HFF-Myc (cell line): ENCODE measurements around the gene TNRC18.

Experiments used
- DNase-seq: peaks from one replicate; pipeline ENCODE4 v3.0.0-alpha.2; 2011; ENCODE audit warnings: low read depth; ENCODE audit errors: extremely low read depth
- H3K4me3 ChIP-seq: replicated peaks from 2 replicates; pipeline ENCODE4 v1.5.1; 2011; ENCODE audit warnings: low read depth, mild to moderate bottlenecking, control low read depth, low read length
- TF ChIP-seq, protein P1 (sequence below): IDR thresholded peaks from 2 replicates; pipeline ENCODE4 v1.5.1; 2012; ENCODE audit warnings: mild to moderate bottlenecking, low read depth, low read length, control low read depth; ENCODE audit errors: missing control alignments

Gene TNRC18

DNA sequence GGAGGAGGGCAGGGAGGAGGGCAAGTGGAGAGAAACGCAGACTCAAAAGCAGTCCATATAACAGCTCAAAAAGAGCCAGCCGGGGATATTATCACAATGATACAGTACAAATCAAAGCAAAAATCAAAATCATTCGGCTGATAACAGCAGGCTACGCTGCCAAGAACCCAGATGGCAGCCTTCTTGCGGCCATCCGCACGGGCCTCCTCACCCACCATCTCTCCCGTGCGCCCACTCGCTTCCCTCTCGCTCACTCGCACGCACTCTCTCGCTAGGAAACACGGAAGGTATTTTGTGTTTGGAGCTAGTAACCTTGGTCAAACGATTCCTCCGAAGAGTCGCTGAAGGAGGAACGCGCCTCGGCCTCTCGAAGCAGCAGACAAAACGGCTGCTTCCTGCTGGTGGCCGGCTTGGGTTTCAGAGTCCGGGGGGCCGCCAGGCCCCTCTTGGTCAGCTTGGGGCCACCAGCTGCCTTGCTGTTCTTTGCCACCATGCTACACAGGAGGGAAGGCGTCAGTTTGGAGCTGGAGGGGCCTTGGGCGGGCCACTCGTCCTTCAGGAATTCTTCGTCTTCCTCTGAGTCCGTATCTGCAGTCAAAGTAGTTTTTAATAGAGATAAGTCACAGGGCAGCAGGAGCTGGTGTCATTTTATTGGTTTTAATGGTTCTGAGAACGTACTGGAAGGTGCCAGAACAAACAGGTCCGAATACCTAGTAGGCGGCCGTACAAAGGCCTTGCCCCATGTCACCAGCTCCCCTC lies 71.9 kb downstream of the TNRC18 start:
- DNase-seq: no peak

DNA sequence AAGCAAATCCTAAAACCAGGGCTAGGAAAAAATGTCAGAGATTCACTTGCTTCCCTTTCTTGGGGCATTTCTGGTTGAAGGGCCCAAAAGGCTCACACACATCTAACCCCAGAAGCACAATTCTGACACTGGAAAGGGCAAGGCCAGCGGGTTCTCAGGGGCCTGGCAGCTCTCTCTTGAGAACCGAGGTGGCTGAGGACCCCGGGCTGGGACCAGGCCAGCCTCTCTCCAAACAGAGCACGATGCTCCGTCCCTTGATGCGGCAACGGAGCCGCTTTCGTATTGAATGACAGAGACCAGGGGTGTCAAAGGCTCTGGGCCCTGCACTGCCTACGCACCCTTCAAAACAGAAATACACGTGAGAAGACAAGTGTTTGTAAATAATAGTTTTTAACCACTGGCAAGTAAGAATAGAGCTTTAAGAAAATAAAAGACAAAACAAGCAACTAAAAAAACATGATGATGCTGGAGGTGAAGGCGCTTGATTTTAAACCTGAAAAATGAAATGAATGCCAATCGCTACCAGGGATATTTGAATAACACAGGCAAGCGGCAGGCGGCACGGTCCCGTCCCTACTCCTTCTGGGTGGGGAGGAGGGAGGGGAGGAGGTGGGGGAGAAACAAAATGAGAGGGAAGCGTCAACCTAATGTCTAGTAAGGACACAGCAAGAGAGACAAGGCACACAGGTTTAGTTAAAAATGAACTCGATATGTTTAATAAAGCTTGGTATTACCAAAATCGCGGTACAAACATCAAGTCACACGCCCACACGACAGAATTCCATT lies 72.8 kb downstream of the TNRC18 start:
- no peak for DNase-seq
- H3K4me3 ChIP-seq: no peak overlapping the region
- TF ChIP-seq, protein P1, sequence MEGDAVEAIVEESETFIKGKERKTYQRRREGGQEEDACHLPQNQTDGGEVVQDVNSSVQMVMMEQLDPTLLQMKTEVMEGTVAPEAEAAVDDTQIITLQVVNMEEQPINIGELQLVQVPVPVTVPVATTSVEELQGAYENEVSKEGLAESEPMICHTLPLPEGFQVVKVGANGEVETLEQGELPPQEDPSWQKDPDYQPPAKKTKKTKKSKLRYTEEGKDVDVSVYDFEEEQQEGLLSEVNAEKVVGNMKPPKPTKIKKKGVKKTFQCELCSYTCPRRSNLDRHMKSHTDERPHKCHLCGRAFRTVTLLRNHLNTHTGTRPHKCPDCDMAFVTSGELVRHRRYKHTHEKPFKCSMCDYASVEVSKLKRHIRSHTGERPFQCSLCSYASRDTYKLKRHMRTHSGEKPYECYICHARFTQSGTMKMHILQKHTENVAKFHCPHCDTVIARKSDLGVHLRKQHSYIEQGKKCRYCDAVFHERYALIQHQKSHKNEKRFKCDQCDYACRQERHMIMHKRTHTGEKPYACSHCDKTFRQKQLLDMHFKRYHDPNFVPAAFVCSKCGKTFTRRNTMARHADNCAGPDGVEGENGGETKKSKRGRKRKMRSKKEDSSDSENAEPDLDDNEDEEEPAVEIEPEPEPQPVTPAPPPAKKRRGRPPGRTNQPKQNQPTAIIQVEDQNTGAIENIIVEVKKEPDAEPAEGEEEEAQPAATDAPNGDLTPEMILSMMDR: no peak

More for the DNA sequence above, 71.9 kb downstream of the TNRC18 start:
- TF ChIP-seq, protein P1: no peak
- H3K4me3 ChIP-seq: no peak overlapping the region

DNA sequence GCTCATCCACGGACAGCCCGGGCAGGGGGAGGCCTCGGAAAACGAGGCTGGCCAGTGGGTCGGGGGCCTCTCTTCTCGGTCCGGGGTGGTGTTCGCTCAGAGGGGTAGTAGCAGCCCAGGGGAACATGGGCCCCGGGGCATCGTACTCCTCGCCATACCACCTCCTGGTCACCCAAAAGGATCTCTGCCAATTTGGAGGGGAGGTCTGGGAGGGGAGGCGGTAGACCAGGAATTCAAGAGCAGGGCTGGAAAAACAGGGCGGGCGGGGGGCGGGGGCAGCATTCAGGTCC lies 73.5 kb downstream of the TNRC18 start:
- TF ChIP-seq, protein P1: no peak
- DNase-seq: no peak
- H3K4me3 ChIP-seq: no peak overlapping the region

DNA sequence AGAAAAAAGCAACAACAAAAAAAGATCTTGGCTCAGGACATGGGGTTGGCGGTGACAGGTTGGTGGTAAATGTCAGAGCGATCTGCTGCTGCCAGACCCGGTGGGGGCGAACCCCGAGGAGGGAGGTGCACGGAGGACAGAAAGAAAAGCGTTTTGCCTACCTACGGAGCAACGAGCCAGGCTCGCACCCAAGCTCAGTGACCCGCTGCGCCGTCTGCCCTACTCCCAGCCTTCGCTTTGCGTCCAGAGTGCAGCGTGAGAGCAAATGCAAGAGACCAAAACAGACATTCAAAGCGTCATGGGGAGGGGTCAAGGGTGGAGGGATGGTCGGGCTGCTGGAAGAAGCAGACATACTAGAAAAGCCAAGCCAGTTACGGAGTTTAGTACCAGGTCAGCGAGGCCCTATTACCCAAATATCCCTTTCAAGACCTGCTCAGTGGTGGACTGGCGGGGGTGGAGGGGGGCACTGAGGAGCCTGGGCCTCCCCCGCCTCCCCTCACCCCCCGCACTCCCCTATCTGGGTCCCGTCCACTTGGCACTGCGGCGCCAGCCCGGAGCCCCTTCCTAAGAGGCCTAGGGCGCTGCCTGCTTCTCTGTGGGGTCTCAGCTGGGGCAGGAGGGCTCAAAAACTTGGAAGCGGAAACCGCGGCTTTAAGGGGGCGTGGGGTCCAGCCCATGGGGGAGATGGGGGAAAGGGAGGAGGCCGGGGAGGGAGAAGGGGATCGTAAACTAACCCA lies 74.0 kb downstream of the TNRC18 start:
- TF ChIP-seq, protein P1: no peak
- DNase-seq: no peak
- no peak overlapping the region for H3K4me3 ChIP-seq

DNA sequence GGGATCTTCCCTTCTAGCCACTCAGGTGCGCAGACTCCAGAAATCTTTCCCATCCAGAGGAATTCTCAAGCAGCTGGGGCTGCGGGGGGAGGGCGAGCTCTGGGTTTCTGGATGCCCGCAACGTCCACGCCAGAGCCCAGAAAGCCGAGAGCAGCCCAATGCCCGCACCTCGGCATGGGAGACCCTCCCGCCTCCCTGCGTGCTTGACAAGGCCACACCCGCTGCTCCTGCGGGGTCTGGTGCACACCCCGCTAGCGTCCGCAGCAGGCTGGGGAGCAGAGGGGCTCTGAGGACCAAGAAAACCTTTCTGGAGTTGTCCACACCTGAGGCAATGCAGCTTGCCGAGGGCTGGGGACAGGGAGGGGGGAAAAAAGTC lies 74.6 kb downstream of the TNRC18 start:
- H3K4me3 ChIP-seq: no peak overlapping the region
- DNase-seq: no peak
- TF ChIP-seq, protein P1: no peak

DNA sequence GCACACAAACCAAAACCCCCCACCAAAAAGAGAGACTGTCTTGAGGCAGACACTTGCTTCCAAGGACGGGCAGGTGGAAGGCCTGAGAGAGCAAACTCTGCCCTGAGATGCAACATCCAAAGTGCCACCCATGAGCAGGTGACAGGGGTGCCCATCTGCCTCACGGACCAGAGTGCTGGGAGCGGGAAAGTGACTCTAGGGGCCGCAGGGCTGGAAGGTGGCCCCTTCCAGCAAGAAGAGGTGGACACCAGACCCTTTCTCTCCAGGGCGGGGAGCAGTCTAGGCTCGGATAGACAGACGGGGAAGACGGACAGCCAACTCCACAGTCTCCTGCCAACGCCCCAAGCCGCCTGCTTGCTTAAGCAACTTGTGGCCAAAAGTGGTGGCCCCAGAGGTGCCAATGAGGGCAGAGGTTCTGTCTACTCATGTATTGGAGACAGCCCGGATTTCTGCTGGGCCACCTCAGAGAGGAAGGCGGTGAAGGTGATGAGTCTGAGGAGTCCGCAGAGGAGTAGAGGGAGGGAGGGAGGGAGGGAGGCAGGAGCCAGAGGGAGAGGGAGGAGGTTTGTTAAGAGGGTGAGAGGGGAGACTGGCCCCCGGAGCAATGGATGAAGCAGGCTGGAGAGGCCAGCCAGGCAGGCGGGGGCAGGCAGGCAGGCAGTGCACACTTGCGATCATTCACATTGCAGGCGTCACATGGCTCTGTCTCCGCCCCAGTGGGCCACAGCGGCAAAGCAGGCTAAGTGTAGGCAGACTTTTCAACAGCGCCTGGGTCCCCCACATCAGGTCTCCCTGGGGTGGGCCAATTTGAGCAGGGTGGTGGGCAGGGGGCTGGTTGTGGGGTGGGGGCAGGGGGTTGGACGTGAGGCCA lies 75.3 kb downstream of the TNRC18 start:
- H3K4me3 ChIP-seq: no peak overlapping the region
- TF ChIP-seq, protein P1: no peak
- no peak for DNase-seq
